ENCODE results near the gene ALDH1B1. TPM values are rescaled to one million over a fixed set of nuclear protein-coding genes. Genes with fewer than 3 reads are reported as not detected.
A peak's percentile ranks its signal among the peaks of the same experiment; 100 is the strongest.

Gene ALDH1B1
- total RNA-seq, 1 donor from 2014 or later, result 91.0 TPM

GRCh38 chr9:38415856-38416255 lies 23.4 kb downstream of the ALDH1B1 start:
- no peak for DNase-seq (ENCODE audit: low spot score)

- DNase-seq (ENCODE audit: low spot score), result no peak
Measured at GRCh38 chr9:38416461-38416860, 24.0 kb downstream of the ALDH1B1 start.

- no peak for DNase-seq (ENCODE audit: low spot score)
Measured at GRCh38 chr9:38417003-38417945, 24.8 kb downstream of the ALDH1B1 start.

GRCh38 chr9:38418366-38418765 lies 25.9 kb downstream of the ALDH1B1 start:
- no peak for DNase-seq (ENCODE audit: low spot score)

GRCh38 chr9:38419181-38419580 lies 26.7 kb downstream of the ALDH1B1 start:
- DNase-seq (ENCODE audit: low spot score), result no peak

GRCh38 chr9:38421498-38422211 lies 29.2 kb downstream of the ALDH1B1 start:
- peak; percentile 72 for DNase-seq (ENCODE audit: low spot score)

GRCh38 chr9:38422555-38423260 lies 30.2 kb downstream of the ALDH1B1 start:
- DNase-seq (ENCODE audit: low spot score), result no peak

- DNase-seq (ENCODE audit: low spot score), result no peak
Measured at GRCh38 chr9:38423273-38423972, 30.9 kb downstream of the ALDH1B1 start.

GRCh38 chr9:38423973-38424843 lies 31.7 kb downstream of the ALDH1B1 start, which contains the start of gene IGFBPL1:
Gene IGFBPL1, minus strand, starts transcription at chr9:38424454. Its CDS starts 30 bp downstream, at chr9:38424424.
- peak; percentile 32 for DNase-seq (ENCODE audit: low spot score)

- DNase-seq (ENCODE audit: low spot score), result no peak
Measured at GRCh38 chr9:38424918-38425317, 32.4 kb downstream of the ALDH1B1 start.

- no peak for DNase-seq (ENCODE audit: low spot score)
Measured at GRCh38 chr9:38428062-38428461, 35.6 kb downstream of the ALDH1B1 start.

- no peak for DNase-seq (ENCODE audit: low spot score)
Measured at GRCh38 chr9:38431116-38431515, 38.6 kb downstream of the ALDH1B1 start.

- DNase-seq (ENCODE audit: low spot score), result peak; percentile 35
Measured at GRCh38 chr9:38432922-38433510, 40.5 kb downstream of the ALDH1B1 start.

- no peak for DNase-seq (ENCODE audit: low spot score)
Measured at GRCh38 chr9:38434365-38434764, 41.9 kb downstream of the ALDH1B1 start.

GRCh38 chr9:38434853-38435252 lies 42.4 kb downstream of the ALDH1B1 start:
- peak; percentile 63 for DNase-seq (ENCODE audit: low spot score)

- no peak for DNase-seq (ENCODE audit: low spot score)
Measured at GRCh38 chr9:38435521-38435920, 43.0 kb downstream of the ALDH1B1 start.

- DNase-seq (ENCODE audit: low spot score), result no peak
Measured at GRCh38 chr9:38436708-38437107, 44.2 kb downstream of the ALDH1B1 start.

- DNase-seq (ENCODE audit: low spot score), result peak; percentile 59
Measured at GRCh38 chr9:38437193-38437823, 44.8 kb downstream of the ALDH1B1 start.

GRCh38 chr9:38439291-38439915 lies 46.9 kb downstream of the ALDH1B1 start:
- DNase-seq (ENCODE audit: low spot score), result no peak
